ENCODE results near the gene TLE1.
"Not testable (repeated sequence)": the region's sequence is repeated elsewhere in the genome, so short reads cannot be mapped to it uniquely, and the experiment has no call there.

TLE1 gene

DNA sequence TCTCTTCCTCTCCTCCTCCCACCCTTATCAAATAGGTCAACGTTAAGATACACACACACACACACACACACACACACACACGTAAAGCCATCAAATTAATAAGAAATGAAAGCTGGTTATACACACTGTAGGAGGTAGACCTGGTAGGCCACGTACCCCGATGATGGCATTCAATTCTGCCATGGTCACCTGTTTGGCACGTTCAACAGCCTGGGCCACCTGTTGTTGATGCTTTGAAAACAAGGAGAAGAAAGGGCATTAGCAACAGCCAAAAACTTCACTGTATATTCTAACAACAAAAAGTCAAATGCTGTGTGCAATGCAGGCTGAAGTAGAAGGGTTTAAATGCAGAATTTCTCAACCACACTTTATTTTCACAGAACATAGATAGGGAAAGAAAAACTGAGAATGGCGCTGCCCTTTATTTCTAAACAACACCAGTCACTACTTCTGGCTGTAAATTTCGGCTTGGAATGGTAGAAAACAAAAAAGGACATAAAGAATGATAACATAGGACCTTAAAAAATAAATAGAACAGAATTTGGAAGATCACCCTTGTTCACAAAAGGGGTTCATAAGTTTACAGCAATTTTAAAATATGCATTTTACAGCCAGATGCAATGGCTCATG is 37.2 kb downstream of the TLE1 start:
- DNase-seq, result no peak

DNA sequence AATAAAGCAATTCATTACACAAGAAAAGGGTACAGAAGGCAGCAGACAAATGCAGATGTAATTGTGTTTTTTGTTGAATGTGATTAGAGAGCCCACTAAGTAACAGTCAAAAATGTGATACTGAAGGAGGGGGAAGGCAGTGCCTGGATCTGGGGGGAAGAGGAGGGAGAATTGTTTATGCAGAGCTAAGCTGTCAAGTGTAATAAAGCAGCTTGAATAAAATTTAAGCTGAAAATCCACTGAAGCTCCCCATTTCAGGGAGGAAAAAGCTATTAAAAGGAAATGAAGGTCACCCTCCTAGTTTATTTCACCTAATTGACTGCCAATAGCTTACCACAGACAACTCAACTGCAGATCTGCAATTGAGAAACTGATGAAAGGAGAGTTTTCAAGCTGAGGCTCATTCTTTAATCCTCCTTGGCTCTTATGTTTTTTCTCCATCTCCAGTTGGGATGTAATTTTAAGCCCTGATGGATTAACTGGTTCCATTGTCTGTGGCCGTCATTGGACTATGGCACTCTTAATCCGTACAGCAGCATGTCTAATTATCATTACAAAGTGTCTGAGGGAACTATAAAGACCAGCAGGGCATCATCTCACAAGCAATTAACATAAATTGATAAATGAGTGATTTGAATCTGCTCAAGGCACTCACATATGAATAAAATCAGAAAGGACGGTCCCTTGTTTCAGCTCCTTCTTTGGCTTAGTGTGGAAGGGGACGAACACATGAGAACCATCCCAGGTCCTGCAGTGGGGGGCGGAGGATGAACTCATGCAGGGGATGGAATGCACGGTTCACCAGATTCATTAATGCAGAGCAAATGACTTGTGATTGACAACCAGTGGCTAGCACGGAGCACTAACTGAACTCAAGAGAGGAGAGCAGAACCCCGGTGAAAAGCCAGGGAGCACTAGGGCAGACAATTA is 38.5 kb downstream of the TLE1 start:
- DNase-seq, result no peak

DNA sequence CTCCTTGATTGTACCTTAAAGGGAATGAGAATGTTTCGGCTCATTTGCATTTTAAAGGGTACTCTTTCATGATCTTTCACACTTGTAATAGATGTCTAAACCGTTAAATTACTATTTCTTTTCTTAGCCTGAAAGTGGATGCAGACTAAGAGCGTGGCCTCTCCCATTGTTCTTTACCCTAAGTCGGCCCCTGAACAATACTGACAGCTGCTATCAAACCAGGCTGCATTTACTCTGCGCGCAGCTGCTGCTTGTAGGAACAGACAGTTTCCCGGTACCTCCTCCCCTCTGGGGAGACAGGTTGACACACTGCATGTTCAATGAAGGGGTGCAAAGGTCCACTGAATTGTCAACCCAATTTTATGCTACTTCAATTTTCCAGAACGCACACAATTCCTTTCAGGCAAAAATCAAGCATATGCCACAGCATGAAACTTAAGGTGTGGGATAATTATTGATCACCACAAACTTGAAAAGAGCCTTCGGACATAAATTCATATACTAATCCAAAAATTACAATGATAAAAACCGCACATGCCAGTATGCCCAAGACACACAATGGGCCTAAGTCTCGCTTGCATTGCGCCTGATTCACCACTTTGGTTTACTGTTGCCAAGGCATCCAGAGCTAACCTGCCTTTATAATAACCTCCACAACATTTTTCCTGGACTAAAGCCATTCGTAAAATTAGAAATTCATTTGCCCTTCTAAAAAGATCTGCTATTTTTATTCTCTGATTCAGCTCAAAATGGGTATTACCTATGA is 39.7 kb downstream of the TLE1 start:
- DNase-seq, result no peak

DNA sequence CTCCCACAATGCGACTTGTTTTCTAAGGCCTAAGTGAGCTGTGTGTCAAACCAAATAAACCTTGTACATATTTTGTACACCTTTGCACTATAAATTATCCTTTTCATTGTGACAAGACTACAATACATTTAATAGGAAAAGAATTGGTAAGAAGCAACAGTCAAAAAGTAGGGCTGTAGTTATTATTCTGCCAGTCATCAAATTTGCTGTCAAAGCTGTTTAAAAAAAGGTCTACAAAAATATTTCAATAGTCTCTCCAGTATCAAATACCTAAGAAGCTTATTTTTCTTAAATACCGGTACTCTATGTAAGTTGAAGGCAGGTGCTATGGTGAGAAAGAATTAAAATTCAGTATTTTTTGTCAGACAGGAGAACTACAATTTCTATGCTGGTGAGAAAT is 40.5 kb downstream of the TLE1 start:
- no peak for DNase-seq

DNA sequence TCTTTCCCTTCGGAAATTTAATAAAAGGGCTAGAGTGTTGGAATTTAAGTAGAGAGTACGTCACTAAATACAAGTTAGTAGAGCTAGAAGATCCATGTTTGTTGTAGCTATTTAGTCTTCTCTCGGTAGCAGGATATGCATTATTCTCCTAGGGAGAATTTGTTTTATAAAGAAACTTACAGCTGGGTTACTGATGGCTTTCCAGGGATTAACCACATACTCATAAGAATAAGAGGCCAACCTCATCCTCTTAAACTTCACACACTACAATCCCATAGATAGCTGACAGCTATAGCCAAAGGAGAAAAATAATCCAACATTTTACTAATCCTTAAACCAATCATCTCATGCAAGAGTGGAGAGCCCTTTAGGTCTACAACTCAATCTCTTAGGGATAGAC is 43.0 kb downstream of the TLE1 start:
- no peak for DNase-seq

DNA sequence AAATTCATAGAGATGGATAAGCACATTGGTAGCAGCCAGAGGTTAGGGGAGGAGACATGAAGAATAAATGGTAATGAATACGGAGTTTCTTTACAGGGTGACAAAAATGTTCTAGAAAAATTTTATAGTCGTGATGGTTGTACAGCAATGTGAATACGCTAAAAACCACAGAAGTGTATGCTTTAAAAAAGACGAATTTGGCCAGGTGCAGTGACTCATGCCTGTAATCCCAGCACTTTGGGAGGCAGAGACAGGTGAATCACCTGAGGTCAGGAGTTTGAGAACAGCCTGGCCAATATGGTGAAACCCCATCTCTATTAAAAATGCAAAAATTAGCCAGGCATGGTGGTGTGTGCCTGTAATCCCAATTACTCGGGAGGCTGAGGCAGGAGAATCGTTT is 44.8 kb downstream of the TLE1 start:
- DNase-seq, result not testable (repeated sequence)

DNA sequence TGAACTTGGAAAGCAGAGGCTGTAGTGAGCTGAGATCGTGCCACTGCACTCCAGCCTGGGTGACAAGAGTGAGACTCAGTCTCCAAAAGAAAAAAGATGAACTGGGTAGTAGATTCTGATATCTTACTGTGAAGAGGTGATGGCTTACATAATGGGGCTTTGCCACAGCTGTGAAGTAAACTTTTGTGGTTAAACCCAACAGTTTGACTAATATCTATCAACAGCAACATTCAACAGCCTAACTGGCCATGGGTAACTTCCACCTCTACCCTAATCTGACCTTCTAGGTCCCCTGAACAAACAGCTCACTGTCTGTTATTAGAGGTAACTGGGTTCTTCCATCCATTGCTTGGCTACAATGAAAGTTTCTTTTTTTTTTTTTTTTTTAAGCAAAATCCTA is 52.1 kb downstream of the TLE1 start:
- no peak for DNase-seq

DNA sequence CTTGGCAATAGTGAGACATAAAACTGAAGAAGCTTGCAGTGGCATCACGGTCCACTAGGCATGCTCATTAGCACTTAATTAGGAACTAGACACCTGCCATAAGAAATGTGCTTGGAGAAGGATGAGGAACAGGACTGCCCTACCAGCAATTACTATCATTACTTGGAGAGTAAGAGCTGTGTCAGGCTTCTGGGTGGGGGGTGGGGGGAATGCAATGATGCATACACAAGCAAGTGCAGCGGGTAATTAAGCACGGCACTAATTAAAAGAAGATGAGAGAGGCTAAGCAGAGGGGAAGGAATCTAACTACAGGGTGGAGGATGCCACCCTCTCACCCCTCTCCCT is 53.1 kb downstream of the TLE1 start:
- no peak for DNase-seq

DNA sequence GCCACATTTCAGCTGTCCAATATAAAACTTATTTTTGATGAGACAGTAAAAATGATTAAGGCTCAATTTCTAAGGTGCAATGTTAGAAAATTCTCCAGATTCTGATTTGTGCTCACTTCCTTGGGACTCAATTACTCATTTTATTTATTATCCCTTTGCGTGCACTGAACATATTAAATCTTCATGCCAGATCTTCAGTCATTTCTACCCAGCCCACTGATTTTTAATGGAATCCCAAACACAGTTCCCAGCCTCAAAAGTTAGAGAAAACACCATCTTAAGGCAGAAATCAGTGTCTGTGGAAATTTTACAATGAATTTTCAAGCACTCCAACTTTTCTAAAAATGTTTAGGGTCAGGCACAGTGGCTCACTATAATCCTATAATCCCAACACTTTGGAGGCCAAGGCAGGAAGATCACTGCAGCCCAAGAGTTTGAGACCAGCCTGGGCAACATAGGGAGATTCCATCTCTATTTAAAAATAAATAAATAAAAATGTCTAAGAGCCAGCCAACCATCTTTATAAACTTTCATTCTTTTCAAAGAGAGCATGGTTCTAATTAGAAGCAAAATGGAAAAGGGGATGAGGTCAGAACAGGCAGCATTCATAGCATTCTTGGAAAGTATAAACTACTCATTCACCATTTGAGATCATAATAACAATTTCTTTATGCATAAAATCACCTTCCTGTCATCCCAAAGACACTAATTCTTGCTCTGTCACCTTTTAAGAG is 53.7 kb downstream of the TLE1 start:
- no peak for DNase-seq

DNA sequence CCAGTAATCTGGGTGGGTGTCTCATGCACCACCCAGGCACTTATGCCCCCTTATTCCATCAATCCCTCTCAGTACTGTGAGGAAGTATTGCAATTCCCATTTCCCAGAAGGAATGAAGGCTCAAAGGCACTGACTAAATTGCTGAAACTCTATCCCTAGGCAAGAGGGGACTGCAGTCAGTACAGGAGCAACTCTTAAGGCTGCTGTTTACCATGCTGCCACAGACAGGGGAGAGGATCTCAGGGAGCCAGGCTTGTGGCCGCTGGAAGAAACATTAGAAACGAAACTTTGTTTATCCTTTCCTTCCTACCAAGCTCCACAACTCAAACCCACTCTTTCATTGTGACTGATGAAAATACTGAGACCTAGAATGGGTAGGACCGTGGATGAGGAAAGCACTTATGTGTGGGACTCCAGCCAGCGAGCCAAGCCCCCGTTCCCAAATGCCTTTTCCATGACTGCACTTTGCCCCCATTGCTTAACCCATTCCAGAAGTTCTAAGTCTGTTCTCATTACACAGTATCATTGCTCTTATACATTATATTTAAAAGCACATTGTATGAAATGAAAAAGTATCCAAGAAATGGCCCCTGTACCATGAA is 54.3 kb downstream of the TLE1 start:
- DNase-seq, result no peak

DNA sequence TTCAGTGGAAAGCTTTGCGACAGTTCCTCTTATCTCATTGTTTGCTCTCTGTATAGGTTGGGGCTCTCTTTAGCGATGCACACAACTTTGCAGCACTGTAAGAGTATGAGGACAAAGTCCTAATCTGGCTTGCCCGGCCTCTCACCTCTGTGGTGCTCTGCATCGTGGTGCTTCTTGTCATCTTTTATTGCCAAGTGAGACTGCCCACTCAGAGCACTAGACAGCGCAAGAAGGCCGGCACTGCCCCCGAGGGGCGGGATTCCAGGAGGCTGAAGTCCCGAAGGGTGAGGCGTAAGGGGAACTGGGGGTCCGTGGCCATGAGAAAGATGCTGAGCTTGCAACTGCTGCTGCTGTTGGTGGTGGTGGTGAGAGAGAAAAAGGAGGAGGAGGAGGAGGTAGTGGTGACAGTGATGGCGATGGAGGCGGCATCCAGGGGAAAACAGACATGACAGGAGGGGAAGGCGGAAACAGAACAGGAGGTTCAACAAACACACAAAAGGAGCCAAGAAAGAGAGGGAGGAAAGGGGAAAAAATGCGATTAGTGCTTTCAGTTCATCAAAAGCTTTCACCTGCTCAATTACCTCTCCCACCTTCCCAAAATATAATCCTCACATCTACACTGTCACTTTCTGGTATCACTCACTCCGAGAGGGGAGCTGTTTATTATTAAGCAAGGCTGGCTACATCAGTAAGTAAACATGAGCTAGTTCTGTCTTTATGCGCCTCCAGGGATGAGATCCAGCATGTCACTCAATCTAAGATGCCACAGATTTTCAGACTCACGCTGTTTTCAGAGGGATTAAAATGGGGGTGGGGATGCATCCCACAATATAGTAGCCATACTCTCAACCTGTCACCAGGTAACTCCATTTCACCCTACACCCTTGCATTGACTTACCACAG is 55.1 kb downstream of the TLE1 start:
- no peak for DNase-seq

DNA sequence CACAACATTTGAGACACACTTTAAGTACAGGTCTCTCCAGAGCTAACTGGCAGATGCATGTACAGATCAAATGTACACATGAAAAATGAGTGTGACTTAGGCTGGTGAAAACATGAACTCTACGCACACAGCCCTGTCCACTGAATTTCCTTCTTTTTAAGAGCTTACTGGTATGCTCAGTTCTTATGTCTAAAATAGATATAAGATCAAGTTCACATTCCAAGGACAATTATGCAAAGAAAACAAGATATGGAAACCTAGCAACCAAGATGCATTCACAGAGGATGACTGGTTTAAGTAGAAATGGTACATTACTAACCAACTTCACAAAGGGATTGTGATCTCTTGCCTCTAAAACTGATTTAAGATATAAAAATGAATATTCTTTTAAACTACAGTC is 56.7 kb downstream of the TLE1 start:
- DNase-seq, result no peak

DNA sequence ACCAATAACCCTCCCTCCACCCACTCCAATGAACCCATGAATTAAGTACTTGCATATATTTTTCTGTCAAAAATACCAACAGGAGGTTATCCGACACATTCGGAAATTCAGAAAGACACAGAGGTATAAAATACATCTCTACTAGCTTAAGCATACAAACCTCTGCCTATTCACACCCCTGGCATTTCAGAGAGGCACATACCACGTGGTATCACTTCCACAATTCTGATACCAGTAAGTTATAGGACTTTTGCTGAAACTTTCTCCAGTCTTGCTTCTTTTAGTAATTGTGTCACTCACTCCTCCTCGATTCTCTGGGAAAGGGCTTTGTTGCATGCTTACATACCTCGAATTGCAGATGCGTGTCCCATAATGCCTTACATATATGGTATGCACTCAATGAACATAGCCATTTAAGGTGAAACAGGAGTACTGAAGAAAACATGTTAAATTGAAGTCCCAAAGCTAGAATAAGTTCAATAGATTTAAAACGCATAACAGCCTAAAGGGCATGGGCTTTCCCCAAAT is 58.1 kb downstream of the TLE1 start:
- DNase-seq, result no peak

DNA sequence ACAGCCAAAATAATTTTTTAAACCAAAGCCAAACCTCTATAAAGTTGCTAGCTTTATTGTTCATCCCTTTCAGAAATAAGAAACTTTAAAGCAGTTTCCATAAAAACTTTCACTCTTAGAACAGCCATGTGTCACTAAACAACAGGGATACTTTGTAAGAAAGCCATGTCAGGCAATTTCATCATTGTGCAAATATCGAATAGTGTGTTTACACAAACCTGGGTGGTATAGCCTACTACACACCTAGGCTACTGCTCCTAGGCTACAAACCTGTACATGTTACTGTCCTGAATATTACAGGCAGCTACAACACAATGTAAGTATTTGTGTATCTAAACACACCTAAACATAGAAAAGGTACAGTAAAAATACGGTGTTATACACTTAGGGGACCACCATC is 59.9 kb downstream of the TLE1 start:
- no peak for DNase-seq

DNA sequence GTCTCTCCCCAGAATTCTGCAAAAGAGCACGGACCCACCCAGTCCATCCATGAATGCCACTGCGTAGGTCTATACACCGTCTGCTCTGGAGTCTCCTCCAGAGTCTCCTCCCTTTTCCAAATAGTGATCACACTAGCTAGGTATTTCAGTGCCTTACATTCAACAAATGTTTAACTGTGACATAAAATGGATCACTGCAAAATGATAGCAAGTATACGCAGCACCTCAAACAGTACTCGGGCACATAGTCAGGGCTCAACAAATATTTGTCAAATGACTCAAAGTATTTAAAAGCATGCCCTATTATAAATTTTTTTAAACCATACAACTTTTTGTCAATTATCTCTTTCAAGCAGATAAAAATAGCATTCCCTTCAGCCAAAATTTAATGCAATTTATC is 60.5 kb downstream of the TLE1 start:
- DNase-seq, result no peak

DNA sequence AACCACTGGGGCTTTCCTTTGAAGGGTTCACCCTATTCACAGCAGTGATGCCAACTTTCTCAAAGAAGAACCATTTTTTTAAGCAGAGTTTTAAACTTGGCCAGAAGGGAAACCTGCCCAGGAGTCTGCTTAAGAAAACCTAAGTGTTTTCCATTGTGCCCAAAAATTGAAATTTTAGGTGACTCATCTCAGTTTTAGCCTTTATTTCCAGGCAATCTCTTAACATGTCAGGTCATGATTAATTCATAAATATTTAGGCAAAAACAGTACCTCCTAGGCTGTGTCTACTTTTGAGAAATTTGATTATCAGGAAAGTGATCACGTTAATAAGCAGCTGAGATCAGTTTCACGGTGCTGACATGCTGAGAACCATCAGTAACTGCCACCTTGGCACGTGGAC is 61.9 kb downstream of the TLE1 start:
- DNase-seq, result no peak

DNA sequence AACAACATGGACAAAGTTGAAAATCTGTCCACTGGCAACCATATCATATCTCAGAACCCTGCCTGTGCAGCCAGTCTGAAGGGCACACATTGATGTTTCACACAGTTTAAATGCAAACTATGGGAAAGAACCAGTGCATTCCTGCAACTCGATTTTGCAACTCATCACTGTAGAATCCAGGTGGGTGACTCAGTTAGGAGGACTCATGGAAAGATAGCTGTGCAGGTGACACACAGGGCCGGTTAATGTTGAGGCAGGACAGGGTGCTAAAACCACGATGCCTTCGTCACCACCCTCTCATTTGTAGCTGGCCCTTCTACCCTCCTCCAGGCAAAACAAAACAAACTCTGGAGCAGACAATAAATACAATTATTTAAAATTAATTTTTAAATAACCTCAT is 62.8 kb downstream of the TLE1 start:
- no peak for DNase-seq

DNA sequence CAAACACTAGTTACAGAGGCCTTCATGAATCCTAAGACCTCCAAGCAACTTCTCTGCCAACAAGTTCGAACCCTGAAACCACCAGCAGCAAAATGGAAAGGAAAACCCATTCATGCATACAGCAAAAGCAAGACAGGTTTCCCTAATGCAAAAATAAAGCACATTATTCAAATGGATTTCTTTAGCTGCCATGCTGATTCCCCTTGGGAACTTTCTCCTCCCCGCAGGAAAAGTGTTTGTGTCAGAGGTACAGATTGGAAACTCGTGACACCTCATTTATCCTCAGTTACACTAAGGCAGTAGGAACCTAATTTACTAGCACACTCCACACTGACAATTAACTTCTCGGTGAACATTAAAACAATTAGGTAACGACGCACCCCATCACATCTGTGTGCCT is 63.4 kb downstream of the TLE1 start:
- DNase-seq, result no peak

DNA sequence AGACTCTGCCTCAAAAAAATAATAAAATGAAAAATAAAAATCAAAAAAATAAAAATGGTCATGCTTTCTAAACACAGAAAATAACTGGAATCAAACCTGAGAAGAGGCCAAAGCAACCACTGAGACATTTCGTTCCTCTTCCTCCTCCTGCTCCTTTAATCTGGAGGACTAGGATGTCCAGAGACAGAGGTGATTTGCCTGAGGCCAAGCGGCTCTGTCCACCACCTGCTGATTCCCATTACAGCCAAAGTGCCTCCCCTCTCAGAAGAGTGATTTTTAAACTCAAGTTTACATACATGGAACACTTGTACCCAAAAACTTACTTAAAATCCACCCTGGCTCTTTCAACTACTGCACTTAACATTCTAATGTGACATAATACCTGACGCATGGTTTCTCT is 65.6 kb downstream of the TLE1 start:
- DNase-seq, result no peak

DNA sequence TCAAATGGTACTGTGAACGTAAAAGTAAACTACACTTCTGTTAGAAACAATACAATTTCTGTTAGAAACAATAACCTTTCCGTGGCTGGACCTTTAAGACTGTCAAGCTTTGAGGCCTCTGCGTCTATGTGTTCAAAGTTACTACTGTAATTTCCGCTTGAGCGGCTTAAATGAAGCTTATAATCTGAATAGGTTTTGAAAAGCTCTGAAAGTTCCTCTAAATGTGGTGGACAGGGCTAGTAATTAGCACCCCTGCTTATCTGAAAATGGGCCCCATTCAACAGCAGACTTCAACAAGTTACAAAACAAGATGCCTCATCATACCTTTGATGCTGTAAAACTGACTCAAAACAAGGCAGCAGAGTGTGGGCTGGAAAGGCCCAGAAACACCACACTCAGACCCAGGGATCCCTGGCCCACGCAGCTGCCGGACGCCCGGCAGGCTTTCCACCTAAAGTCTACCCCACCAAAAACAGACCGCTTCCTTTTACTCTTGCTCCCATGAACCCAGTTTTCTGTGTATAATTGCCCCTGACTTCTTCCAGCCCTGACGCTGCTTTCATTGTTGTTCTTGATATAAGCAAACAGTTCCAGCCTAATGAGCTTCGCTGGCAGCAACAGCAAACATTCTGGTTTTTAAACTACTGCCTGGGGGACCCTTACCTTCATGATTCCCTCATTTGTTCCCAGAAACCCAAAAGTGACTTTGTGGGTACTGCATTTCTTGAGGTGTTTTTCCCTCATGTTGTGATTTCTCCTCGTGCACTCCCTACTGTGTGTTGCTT is 66.7 kb downstream of the TLE1 start:
- DNase-seq, result no peak

Measured in activated gamma-delta T cell treated with Interleukin-2 at 50 U/mL for 16 hours (primary cell).